Inflammatory macrophage (primary cell): ENCODE results near the gene EPSTI1.
"Not testable (repeated sequence)": the region's sequence is repeated elsewhere in the genome, so short reads cannot be mapped to it uniquely, and the experiment has no call there.

ENCODE experiments used
- DNase-seq, 2 donors: peaks; one replicate each; pipeline ENCODE4 v3.0.0-alpha.2; 2020 to 2022
- total RNA-seq, 18 experiments: gene quantifications; one replicate each; lab custom pipeline; 2026; ENCODE audit warnings: mixed read lengths in 6 of 18, inconsistent platforms in 2 of 18; lab: John Stamatoyannopoulos, UW

EPSTI1 gene, protein sequence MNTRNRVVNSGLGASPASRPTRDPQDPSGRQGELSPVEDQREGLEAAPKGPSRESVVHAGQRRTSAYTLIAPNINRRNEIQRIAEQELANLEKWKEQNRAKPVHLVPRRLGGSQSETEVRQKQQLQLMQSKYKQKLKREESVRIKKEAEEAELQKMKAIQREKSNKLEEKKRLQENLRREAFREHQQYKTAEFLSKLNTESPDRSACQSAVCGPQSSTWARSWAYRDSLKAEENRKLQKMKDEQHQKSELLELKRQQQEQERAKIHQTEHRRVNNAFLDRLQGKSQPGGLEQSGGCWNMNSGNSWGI
- 3.4 to 326 (median 11.5) reads per million in 18 experiments for total RNA-seq

DNA sequence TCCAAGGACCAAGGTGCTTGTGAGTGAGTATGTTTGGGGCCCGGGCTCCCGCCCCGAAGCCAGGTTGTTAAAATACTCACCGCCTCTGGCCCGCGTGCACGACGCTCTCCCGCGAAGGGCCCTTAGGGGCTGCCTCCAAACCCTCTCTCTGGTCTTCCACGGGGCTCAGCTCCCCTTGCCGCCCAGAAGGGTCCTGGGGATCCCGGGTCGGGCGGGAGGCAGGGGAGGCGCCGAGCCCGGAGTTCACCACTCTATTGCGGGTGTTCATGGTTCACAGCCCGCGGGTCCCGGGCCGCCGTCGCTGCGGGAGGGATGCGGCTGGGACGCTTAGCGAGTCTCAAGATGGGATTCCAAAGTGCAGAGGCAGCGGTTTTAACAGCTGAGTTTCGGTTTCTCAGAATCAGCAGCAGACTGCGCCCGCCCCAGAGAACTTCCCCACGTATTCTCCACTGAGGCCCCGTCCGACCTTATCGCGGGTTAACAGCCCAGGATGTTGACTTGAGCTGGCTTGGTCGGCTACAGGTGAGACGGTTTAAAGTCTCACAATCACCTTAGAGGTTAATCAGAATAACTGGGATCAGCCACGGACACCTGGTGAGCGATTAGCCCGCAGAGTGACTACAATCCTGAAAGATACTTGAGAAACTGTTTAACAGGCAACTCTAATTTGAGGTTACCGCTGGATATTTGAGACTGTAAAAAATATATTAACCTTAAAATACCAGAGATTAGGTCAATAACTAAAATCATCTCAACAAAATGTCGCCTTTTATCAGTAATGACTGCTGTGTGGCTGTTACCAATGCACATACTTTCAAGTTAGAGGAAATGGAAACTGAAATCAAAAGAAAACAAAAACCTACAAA lies at the start of gene EPSTI1:
Gene EPSTI1 (minus strand): TSS at position 344 of the 866 bp plus-strand sequence. CDS start 76 bp downstream, at position 268.
- DNase-seq: peak; percentile 67 to 72

DNA sequence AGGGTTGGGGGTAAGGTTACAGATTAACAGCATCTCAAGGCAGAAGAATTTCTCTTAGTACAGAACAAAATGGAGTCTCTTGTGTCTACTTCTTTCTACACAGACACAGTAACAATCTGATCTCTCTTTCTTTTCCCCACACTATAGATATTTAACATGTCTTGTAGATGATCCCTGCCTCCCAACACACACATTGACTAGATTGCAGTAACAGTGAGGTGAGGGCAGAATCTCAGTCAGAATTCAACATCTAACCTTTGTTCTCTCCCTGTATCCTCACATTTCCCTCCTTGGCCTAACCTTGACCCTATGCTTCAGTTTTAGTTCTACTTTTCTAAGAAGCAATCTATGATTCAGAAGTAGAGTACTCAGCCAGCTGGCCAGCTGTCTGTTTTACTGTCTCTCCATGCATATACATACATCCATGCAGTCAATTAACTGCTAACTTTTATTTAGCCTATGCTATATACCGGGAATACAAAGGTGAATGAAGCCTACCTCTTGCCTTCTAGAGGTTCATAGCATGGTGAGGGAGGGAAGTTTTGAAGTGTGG lies 49.4 kb upstream of the EPSTI1 start:
- DNase-seq: no peak

DNA sequence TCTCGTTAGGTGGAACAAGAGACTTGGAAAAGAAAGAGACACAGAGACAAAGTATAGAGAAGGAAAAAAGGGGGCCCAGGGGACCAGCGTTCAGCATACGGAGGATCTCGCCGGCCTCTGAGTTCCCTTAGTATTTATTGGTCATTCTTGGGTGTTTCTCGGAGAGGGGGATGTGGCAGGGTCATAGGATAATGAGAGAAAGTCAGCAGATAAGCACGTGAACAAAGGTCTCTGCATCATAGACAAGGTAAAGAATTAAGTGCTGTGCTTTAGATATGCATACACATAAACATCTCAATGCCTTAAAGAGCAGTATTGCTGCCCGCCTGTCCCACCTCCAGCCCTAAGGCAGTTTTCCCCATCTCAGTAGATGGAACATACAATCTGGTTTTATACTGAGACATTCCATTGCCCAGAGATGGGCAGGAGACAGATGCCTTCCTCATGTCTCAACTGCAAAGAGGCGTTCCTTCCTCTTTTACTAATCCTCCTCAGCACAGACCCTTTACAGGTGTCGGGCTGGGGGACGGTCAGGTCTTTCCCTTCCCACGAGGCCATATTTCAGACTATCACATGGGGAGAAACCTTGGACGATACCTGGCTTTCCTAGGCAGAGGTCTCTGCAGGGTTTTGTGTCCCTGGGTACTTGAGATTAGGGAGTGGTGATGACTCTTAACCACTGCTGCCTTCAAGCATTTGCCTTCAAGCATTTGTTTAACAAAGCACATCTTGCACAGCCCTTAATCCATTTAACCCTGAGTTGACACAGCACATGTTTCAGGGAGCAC lies 48.7 kb upstream of the EPSTI1 start:
- DNase-seq: not testable (repeated sequence)

DNA sequence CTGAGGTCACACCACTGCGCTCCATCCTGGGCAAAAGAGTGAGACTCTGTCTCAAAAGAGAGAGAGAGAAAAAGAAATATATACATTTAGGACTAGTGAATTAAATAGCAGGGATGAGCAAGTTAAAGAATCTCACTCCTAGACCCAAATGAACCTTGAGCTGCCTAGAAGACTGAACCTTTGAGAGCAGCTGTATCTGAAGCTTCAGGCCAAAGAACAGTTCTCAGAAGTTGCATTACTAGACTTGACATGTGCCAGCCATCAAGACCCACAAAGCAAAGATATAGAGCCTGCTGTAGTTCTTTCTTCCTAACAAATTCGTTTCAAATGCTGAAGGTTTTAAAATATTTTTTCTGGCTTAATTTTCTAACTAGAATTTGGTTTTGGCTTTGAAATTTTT lies 47.9 kb upstream of the EPSTI1 start:
- no peak for DNase-seq

DNA sequence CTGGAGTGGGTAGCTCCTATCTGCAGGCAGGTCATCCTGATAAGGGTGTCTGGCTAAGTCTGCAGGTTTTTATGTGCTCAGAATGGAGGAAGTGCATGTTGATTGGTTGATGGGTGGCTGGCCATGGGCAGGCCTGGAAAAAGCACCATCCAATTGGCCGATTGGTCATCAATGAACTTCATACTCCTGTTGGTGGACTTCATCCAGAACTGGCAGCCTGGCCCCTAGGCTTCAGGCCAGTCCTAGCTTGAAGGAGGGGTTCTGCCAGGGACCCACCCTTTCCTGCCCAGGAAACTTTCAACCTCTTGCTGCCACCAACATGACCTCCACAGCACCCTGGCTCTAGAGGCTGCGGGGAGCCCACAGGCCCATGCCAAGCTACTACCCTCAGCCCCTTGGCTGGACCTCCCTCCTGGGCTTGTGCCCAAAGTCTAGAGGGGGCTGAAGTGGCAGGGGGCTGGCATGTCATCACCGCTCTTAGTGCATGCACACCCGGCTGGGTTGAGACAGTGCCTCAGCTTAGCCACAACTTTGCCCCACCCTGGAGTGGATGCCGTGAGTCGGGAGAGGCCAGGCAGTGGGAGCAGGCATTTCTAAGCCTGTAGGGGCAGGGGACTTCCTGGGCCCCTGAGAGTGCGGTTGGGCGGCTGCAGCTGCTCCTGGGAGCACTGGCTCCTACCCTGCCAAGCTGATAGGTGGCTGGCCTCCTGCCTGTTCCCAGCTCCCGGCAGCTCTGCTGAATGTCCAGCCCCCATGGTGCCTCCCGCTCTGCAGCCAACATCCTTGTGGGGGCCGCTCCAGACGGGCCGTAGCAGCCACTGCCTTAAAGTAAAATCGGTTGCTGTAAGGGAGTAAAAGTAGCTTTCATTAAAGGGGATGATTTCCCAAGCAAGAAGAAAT lies 44.6 kb upstream of the EPSTI1 start:
- DNase-seq: no peak

DNA sequence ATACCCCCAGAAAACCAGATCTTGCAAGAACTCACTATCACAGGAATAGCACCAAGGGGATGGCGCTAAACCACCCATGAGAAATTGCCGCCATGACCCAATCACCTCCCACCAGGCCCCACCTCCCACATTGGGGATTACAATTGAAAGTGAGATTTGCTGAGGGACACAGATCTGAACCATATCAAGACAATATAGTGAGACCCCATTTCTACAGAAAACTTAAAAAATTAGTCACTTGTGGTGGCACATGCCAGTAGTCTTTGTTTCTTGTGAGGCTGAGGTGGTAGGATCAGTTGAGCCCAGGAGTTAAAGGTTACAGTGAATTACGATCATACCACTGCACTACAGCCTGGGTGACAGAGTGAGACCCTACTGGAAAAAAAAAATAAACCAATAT lies 41.0 kb upstream of the EPSTI1 start:
- no peak for DNase-seq

DNA sequence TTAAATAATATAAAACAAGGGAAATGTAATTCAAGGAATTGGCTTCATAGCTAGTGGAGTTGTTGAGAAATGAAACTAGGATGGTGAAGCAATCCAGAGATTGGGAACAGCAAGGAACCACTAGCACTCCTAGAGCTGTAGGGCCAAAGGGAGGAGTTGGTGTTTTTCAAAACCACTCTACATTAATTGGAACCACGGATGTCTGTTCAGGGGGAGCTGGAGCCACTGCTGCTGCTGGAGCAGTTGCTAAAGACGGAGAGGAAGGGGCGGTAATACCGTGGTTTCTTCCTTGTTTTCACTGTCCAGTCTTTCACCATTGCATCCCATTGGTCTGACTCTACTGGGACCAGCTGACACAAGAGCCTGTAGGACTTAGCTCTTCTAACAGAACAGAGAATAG lies 39.8 kb upstream of the EPSTI1 start:
- DNase-seq: peak; percentile 11 to 16

DNA sequence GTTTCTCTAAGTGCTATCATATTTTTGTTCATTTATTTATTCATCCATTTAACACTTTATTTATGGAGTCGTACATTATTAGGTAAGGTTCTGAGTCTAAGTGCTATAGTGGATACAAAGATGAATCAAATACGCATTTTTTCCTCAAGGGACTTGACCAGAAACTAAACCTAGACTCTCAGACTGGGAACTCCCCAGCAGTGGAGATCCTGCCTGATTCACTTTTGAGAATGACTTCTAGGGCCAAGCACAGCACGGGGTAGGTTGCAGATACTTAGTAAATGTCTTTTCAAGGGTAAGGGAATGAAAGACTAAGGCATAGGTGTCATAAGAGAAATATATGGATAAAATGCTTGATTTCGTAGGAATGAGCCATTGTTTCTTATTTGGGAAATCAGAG lies 38.5 kb upstream of the EPSTI1 start:
- DNase-seq: no peak

DNA sequence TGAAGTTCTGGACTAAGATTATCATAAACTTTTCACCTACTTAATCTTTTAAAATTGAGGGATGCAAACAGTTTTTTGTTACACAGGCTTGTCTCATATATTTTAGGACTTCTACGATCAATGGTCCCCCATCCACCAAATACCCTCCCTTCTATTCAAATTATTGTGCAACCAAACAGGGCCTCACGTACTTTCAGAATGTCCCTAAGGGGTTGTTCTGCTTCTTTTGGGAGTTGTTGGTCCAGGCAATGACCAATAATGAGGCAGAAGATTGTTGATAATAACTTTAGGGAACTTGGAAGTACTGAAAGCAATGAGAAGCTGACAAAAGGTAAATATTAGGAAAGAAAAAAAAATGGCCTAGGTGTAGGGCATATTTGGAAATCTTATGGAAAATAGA lies 34.2 kb upstream of the EPSTI1 start:
- no peak for DNase-seq

DNA sequence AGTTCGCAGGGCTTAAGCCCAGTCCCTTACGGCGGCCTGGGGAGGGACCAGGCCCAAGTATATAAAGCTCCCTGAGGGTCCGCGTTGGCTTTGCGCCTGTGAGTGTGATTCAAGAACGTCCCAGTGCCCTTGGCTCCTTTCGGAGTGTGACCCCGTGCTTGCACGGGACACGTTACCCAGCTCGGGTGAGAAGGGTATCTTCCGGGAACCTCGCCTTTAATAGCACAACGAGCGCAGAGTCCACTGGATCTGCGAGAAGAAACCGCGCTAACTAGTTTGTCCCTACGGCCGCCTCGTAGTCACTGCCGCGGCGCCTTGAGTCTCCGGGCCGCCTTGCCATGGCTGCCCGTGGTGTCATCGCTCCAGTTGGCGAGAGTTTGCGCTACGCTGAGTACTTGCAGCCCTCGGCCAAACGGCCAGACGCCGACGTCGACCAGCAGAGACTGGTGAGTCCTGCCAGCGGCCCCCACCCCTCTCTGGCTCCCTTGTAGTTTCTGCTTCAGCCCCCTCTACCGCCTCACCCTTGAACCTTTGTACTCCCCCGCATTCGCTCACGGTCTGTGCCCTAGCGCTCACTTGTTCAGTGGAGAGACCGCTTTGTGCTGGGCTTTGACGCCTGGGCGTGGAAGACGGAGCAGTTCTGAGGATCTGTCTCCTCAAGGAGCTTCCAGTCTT lies 31.4 kb upstream of the EPSTI1 start, which contains the start of gene DNAJC15:
Gene DNAJC15 (plus strand): TSS at position 298 of the 675 bp plus-strand sequence. CDS start 41 bp downstream, at position 339.
- peak; percentile 83 to 87 for DNase-seq

DNA sequence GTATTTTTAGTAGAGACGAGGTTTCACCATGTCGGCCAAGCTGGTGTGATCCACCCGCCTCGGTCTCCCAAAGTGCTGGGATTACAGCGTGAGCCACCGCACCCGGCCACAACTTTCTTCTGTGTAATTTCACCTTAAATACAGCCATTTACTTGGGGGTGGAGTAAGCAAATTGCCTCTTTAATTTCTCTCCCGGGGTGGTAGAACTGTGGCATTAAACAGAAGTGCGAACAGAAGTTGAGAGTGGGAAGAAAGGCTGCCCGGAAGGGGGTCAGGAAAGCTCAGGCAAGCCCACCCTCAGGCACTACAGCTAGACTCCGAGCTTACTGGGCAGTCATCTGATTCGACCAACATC lies 30.9 kb upstream of the EPSTI1 start:
- no peak for DNase-seq

DNA sequence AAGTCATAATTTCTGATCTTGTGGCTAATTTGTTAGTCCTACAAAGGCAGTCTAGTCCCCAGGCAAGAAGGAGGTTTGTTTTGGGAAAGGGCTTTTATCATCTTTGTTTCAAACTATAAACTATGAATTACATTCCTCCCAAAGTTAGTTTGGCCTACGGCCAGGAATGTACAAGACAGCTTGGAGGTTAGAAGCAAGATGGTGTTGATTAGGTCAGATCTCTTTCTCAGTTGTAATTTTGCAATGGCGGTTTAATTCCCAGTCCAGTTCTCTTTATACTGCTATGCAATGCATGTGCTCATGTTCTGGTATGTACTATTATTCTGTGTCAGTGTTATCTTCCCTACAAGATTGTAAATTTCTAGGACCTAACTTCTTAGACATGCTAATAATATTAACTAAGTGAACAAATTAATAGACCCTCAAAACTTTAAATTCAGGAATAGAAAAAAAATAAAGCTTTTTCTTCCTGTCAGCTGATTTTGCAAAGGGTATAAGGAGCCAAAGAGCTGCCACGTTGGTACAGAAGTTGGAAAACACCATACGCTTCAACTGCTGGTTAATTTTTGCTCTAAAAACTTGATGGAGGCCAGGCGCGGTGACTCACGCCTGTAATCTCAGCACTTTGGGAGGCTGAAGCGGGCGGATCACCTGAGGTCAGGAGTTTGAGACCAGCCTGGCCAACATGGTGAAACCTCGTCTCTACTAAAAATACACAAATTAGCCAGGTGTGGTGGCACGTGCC lies 30.1 kb upstream of the EPSTI1 start:
- no peak for DNase-seq

DNA sequence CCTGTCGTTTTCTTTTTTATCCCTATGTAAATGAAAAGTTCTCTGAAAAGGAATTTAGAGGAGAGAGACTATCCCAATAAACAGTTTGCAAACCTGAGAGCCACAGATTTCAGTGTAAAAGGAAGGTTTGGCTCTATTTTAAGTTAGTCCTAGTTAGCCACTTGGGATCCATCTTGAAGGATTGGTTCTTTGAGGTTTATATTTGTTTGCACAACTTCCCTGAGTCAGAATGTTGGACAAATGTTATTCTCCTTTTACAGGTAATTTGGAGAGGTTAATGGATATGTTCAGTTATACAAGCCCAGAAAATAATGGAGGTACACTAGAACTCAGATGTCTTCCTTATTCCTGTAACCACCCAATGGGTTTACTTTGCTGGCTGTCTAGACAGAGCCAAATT lies 28.8 kb upstream of the EPSTI1 start:
- no peak for DNase-seq

DNA sequence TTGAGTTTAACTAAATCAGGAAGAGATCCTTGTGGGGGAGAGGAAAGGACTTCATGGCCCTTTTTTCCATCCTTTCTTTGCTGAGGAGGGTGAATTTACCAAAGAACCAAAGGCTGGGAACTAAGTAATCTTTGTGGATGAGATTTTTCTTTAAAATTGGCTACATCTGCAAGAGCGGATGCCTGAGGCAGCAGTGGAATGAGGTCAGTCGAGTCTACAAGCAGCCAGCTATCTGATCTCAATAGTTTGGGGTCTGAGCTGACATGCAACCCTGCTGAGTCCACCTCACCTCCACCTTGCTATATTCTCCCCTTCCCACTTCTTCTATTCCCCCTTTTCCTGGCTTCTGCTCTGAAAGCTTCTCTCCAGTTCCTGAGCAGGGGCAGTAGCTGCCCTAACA lies 27.8 kb upstream of the EPSTI1 start:
- no peak for DNase-seq

DNA sequence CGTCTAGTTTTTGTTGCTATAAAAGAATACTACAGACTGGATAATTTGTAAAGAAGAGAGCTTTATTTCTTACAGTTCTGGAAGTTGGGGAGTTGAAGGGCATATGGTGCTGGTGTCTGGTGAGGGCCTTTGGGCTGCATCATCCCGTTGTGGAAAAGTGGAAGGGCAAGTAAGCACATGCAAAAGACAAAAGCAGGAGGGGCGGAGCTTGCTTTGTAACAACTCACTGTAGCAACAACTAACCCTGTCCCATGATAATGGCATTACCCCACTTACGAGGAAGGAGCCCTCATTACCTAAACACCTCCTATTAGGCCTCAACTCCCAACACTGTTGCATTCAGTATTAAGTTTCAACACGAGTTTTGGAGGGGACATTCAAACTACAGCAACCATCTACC lies 24.2 kb upstream of the EPSTI1 start:
- no peak for DNase-seq

DNA sequence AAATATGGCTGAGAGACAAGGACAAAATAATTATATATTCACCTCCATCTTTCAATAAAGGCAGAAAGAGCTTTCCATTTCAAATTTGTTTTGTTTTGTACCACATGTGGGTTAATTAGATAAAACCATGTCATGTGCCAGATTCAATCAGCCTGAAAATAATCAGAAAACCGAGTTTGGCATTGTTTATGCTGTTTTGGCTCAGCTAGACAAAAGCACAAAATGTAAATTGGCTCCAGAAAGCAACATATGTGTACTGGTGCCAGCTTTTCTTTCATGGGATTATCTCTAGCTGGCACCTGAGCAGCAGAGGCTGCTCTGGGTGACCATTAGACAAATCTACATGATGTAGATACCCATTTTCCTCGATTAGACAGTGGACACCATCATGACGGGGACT lies 22.1 kb upstream of the EPSTI1 start:
- DNase-seq: no peak

DNA sequence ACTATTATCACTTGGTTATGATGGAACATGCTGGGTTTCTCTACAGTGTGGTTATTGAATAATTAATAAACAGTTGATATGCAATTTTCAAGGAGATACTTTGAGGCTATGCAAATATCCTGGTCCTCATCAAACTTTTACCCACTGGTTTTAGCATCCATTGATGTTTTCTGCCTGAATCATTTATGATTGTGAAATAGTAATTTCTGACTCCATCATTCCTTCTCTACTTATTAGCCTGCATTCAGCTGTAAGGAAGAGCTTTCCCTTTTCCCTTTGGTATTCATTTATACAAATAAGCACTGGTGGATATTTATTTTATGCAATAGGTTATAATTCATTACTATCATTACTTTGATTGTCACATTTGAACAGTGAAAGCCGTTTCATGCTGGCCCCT lies 17.5 kb upstream of the EPSTI1 start:
- DNase-seq: no peak

DNA sequence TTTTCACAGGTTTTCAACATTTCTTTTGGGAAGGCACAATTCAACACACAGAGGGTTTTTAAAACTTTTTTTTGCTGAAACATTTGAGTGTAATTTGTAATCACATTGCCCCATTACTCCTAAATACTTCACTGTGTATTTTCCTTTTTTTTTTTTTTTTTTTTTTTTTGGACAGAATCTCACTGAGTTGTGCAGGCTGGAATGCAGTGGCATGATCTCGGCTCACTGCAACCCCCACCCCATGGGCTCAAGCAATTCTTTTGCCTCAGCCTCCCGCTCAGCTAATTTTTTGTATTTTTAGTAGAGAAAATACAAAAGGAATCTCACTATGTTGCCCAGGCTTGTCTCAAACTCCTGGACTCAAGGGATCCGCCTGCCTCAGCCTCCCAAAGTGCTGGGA lies 16.6 kb upstream of the EPSTI1 start:
- no peak for DNase-seq

DNA sequence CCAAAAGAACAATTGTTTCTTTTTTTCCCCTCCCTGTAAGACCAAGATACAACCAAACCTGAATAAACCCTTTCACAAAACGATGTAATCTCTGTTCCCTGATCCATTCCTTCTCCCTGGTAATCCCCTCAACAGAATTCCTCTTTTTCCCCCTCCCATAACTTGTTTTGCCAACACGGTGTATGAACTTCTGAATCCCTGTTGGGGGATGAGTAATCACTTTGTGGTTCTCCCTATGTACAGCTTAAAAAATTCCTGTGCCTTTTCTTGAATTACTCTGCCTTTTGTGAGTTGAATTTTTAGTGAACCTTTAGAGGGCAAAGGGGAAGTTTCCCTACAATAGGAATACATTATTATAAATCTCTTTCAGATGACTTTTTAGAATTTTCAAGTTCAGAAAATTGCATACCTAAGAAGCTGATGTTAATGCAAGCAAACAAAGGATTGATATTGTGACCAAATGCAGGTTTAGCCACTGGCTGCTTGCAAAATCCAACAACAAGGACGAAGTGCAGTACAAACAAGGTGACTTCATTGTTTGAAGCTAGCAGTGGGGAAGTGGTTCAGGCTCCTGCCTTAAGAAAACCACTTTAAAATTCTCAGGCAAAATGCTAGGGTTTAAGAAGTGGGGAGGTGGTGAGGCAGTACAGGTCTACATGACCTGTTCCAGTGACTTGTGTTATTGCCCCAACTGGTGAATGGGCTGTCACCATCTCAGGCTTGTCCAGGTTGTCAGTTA lies 15.0 kb upstream of the EPSTI1 start:
- no peak for DNase-seq
